C4-2B (cell line): ENCODE results near the gene TRAPPC10.

Experiments used
- H3K27ac ChIP-seq: fragments of 450-650 bp; 2 replicates; pipeline ENCODE4 v1.5.1; 2017
- CTCF ChIP-seq: fragments of 450-650 bp; conservative IDR thresholded peaks from 2 replicates; pipeline ENCODE4 v1.5.1; 2017; ENCODE audit warnings: mild to moderate bottlenecking
- ZFX ChIP-seq: fragments of 450-650 bp; IDR thresholded peaks from 2 replicates; pipeline ENCODE4 v1.6.1; 2017

Gene TRAPPC10

GRCh38 chr21:43994646-43995045 is 17.5 kb upstream of the TRAPPC10 start:
- no peak for TF ChIP-seq CTCF
- no peak for TF ChIP-seq ZFX
- H3K27ac ChIP-seq, result no peak overlapping the region

- TF ChIP-seq CTCF (no peak), ZFX (no peak)
- no peak overlapping the region for H3K27ac ChIP-seq
These were observed 16.5 kb upstream of the TRAPPC10 start for GRCh38 chr21:43995521-43996105.

GRCh38 chr21:43997766-43998742 is 14.1 kb upstream of the TRAPPC10 start:
- TF ChIP-seq CTCF (no peak), ZFX (no peak)
- no peak overlapping the region for H3K27ac ChIP-seq

- no peak overlapping the region for H3K27ac ChIP-seq
- TF ChIP-seq CTCF (no peak), ZFX (no peak)
These were observed 11.7 kb upstream of the TRAPPC10 start for GRCh38 chr21:44000360-44000759.

GRCh38 chr21:44002511-44002910 is 9.6 kb upstream of the TRAPPC10 start:
- H3K27ac ChIP-seq, result no peak overlapping the region
- TF ChIP-seq CTCF (no peak), ZFX (no peak)

- TF ChIP-seq ZFX (no peak), CTCF (no peak)
- H3K27ac ChIP-seq, result no peak overlapping the region
These were observed 8.7 kb upstream of the TRAPPC10 start for GRCh38 chr21:44003307-44003966.

GRCh38 chr21:44005071-44005470 is 7.0 kb upstream of the TRAPPC10 start:
- TF ChIP-seq ZFX (no peak), CTCF (no peak)
- no peak overlapping the region for H3K27ac ChIP-seq
